Right forelimb (tissue), 1 donor: ENCODE measurements around the gene DPCD.
"Not testable (repeated sequence)": the region's sequence is repeated elsewhere in the genome, so short reads cannot be mapped to it uniquely, and the experiment has no call there.

ENCODE experiments used
- DNase-seq: peaks from one replicate; pipeline ENCODE4 v3.0.0-alpha.2; 2018

The DPCD gene

GRCh38 chr10:101623528-101623927 is 35.4 kb downstream of the DPCD start:
- DNase-seq = no peak

GRCh38 chr10:101624526-101625102 is 36.5 kb downstream of the DPCD start:
- DNase-seq = no peak

- no peak for DNase-seq
Measured at GRCh38 chr10:101625821-101626412, 37.8 kb downstream of the DPCD start.

GRCh38 chr10:101629837-101630632 is 41.9 kb downstream of the DPCD start:
- DNase-seq = no peak

- no peak for DNase-seq
Measured at GRCh38 chr10:101630633-101630920, 42.5 kb downstream of the DPCD start.

GRCh38 chr10:101631821-101632475 is 43.8 kb downstream of the DPCD start:
- DNase-seq = no peak

- DNase-seq = not testable (repeated sequence)
Measured at GRCh38 chr10:101633510-101633909, 45.4 kb downstream of the DPCD start.

GRCh38 chr10:101639141-101639900 is 51.2 kb downstream of the DPCD start:
- no peak for DNase-seq

GRCh38 chr10:101643546-101643945 is 55.4 kb downstream of the DPCD start:
- DNase-seq = no peak

GRCh38 chr10:101644002-101644401 is 55.9 kb downstream of the DPCD start:
- DNase-seq = no peak

- DNase-seq = no peak
Measured at GRCh38 chr10:101645659-101646058, 57.5 kb downstream of the DPCD start.

- peak; percentile 51 for DNase-seq
Measured at GRCh38 chr10:101646364-101646763, 58.2 kb downstream of the DPCD start.

- DNase-seq = no peak
Measured at GRCh38 chr10:101647255-101647654, 59.1 kb downstream of the DPCD start.

- no peak for DNase-seq
Measured at GRCh38 chr10:101649525-101650085, 61.5 kb downstream of the DPCD start.

GRCh38 chr10:101650863-101651262 is 62.7 kb downstream of the DPCD start:
- no peak for DNase-seq

GRCh38 chr10:101651336-101651735 is 63.2 kb downstream of the DPCD start:
- no peak for DNase-seq

- no peak for DNase-seq
Measured at GRCh38 chr10:101653536-101653935, 65.4 kb downstream of the DPCD start.

GRCh38 chr10:101655570-101655969 is 67.4 kb downstream of the DPCD start:
- no peak for DNase-seq

GRCh38 chr10:101656890-101657289 is 68.8 kb downstream of the DPCD start:
- no peak for DNase-seq

- no peak for DNase-seq
Measured at GRCh38 chr10:101658975-101659374, 70.9 kb downstream of the DPCD start.
